PFSK-1 (cell line): ENCODE data around the gene NDUFV3.

Experiments
- POLR2AphosphoS5 ChIP-seq: IDR thresholded peaks from 2 replicates; pipeline ENCODE4 v1.6.1; 2012; ENCODE audit warnings: low read depth, mild to moderate bottlenecking, control low read depth, low read length, moderate library complexity
- TAF1 ChIP-seq: IDR thresholded peaks from 2 replicates; pipeline ENCODE4 v1.6.1; 2012; ENCODE audit warnings: low read length, control low read depth, borderline replicate concordance; ENCODE audit not compliant: insufficient read depth
- TF ChIP-seq, protein P1 (sequence below), 2 experiments: IDR thresholded peaks; 2 replicates each; pipeline versions ENCODE4 v1.6.1 to v1.8.0; 2011 to 2012; ENCODE audit warnings: low read depth in 2 of 2, low read length in 2 of 2, control low read depth in 1 of 2, inconsistent platforms in 1 of 2, mild to moderate bottlenecking in 1 of 2, moderate library complexity in 1 of 2; ENCODE audit not compliant: insufficient read depth in 1 of 2

DNA sequence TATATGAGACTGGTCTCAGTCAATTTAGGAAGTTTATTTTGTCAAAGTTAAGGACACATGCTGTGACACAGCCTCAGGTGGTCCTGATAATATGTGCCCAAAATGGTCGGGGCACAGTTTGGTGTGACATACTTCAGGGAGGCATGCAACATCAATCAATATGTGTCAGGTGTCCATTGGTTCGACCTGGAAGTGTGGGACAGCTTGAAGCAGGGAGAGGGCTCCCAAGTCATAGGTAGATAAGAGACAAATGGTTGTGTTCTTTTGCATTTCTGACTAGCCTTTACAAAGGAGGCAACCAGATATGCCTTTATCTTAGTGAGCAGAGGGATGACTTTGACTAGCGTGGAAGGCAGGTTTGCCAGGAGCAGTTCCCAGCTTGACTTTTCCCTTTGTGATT, 36.9 kb downstream of the NDUFV3 start:
- TF ChIP-seq TAF1, result no peak
- TF ChIP-seq POLR2AphosphoS5, result no peak
- TF ChIP-seq, protein P1, sequence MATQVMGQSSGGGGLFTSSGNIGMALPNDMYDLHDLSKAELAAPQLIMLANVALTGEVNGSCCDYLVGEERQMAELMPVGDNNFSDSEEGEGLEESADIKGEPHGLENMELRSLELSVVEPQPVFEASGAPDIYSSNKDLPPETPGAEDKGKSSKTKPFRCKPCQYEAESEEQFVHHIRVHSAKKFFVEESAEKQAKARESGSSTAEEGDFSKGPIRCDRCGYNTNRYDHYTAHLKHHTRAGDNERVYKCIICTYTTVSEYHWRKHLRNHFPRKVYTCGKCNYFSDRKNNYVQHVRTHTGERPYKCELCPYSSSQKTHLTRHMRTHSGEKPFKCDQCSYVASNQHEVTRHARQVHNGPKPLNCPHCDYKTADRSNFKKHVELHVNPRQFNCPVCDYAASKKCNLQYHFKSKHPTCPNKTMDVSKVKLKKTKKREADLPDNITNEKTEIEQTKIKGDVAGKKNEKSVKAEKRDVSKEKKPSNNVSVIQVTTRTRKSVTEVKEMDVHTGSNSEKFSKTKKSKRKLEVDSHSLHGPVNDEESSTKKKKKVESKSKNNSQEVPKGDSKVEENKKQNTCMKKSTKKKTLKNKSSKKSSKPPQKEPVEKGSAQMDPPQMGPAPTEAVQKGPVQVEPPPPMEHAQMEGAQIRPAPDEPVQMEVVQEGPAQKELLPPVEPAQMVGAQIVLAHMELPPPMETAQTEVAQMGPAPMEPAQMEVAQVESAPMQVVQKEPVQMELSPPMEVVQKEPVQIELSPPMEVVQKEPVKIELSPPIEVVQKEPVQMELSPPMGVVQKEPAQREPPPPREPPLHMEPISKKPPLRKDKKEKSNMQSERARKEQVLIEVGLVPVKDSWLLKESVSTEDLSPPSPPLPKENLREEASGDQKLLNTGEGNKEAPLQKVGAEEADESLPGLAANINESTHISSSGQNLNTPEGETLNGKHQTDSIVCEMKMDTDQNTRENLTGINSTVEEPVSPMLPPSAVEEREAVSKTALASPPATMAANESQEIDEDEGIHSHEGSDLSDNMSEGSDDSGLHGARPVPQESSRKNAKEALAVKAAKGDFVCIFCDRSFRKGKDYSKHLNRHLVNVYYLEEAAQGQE (IDR thresholded peaks at IDR 0.05; ENCODE audit: insufficient read depth in 1 of 2, low read depth in 2 of 2, low read length in 2 of 2), result no peak
